HG03139 (cell line): Measurements from ENCODE around the gene LYPD8.

ENCODE experiments used
- ATAC-seq: cut with Tn5 transposase; IDR thresholded peaks from one replicate; pipeline ENCODE4 v1.9.1; 2021; ENCODE audit not compliant: unreplicated experiment

Gene LYPD8

GRCh38 chr1:248702714-248703113 lies 52.8 kb downstream of the LYPD8 start, which contains the start of gene OR14I1:
Gene OR14I1, minus strand, starts transcription at chr1:248702766.
- no peak for ATAC-seq

GRCh38 chr1:248699099-248699498 lies 56.5 kb downstream of the LYPD8 start:
- no peak for ATAC-seq

GRCh38 chr1:248697907-248698306 lies 57.7 kb downstream of the LYPD8 start:
- no peak for ATAC-seq

DNA sequence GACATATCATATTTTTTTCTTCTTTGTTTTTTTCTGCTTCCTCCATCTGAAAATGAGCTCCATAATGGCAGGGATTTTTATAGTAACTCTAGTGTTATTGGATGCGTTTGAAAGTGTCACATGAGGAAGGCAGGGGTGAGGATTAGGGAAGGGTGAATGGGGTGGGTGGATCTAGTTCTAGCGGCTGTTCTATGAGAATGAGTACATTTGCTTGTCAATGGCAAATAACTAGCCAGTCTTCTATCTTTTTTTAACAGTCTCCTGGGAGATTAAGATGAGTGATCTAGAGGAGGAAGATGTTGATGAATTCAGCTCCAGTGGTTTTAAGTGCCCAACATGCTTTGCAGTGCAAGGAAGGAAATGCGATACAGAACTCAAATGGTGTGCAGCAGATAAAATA lies 58.8 kb downstream of the LYPD8 start:
- no peak for ATAC-seq

GRCh38 chr1:248696261-248696660 lies 59.3 kb downstream of the LYPD8 start:
- ATAC-seq, result no peak

DNA sequence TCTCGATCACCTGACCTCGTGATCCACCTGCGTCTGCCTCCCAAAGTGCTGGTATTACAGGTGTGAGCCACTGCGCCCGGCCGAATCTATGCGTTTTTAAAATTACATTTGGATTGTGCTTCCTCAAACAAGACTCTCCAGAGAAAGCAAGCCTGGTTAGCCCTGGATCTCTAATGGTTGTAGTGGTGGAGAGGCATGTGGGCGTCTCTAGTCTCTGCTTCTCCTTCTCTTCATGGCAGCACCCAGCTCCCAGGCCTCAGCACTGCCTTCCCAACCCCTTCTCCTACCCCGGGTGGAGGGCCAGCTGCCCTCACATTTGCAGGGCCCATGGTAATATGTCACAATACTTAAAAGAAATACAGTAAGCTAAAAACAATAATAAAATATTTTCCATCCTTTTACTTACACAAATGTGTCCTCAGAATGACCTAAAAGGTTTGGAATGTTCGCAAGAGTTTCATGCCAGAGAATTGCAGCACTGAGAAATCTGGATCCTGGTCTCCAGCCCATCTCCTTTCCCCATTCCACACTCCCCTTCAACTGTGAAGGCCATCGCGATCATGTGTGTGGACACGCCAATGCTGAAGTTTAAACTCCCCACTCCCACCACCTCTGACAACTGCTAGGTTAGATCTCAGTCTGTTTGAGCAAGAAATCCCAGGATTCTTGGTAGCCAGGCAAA lies 60.0 kb downstream of the LYPD8 start:
- no peak for ATAC-seq

- ATAC-seq, result no peak
These were observed 63.9 kb downstream of the LYPD8 start for GRCh38 chr1:248691567-248692155.
